Measurements from ENCODE around the gene NAV3.

Gene NAV3

GRCh38 chr12:77865178-77865577 lies 34.5 kb downstream of the NAV3 start:
- ATAC-seq (replicated peaks) (no peak), DNase-seq (no peak)
- Mint-ChIP-seq H3K9me3 (peaks cover 0 to 4% of the 10 kb centered on the region in 2 donors), H3K4me1 (no peaks in the 10 kb centered on the region), H3K27me3 (no peaks in the 10 kb centered on the region), H3K36me3 (no peaks in the 10 kb centered on the region), H3K4me3 (no peak overlapping the region), H3K27ac (no peak overlapping the region)

DNA sequence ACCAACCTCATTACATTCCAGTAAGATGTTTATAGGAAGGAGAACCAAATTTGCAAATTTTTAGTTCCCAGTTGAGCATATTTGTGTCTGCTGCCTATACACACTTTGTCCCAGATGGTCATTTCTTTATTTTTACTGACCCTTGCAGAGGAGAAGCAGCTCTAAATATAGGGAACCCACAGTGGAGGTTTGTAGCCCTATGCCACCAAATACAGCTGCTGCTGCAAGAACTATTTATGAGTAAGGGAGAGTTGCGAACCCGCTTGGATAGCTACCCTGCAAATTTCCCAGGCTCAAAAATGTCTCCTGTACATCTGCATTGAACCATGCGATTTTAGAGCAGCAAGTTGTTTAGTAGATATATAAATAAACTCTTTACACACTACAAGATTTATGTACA lies 48.2 kb downstream of the NAV3 start:
- Mint-ChIP-seq H3K27me3 (no peaks in the 10 kb centered on the region), H3K36me3 (no peaks in the 10 kb centered on the region), H3K4me3 (no peak overlapping the region), H3K27ac (no peak overlapping the region), H3K4me1 (no peaks in the 10 kb centered on the region), H3K9me3 (peaks cover 0 to 2% of the 10 kb centered on the region in 2 donors)
- ATAC-seq (replicated peaks): no peak
- no peak for DNase-seq

- H3K4me1 Mint-ChIP-seq: no peaks in the 10 kb centered on the region
- H3K9me3 Mint-ChIP-seq: peaks cover 0 to 2% of the 10 kb centered on the region in 2 donors
- H3K27ac Mint-ChIP-seq: no peak overlapping the region
- ATAC-seq (replicated peaks) (no peak), DNase-seq (no peak)
- no peak overlapping the region for H3K4me3 Mint-ChIP-seq
- H3K36me3 Mint-ChIP-seq: no peaks in the 10 kb centered on the region
- H3K27me3 Mint-ChIP-seq: no peaks in the 10 kb centered on the region
Observed at GRCh38 chr12:77882709-77883108, 52.0 kb downstream of the NAV3 start.

DNA sequence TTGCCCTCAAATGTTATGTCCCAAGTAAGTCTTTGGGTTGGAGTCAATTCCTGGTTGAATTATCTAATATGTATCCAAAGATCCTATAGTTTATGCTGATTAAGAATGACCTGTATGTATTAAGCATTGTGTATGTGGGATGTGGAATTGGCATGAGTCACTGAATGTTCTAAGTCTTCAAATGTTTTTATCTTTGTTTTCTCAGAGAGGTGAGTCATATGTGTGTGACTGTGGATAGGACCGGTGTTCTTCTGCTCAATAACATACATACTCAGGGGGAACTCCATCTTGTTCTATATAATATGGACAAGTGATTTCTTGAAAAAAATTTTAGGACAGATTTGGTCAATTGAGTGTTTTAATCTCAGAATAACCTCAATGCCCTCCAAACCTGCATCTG lies 57.9 kb downstream of the NAV3 start:
- Mint-ChIP-seq H3K4me3 (no peak overlapping the region), H3K4me1 (no peaks in the 10 kb centered on the region), H3K27me3 (no peaks in the 10 kb centered on the region), H3K27ac (no peak overlapping the region), H3K9me3 (no peaks in the 10 kb centered on the region), H3K36me3 (no peaks in the 10 kb centered on the region)
- no peak for DNase-seq
- ATAC-seq (replicated peaks): no peak

GRCh38 chr12:77891518-77892147 lies 60.9 kb downstream of the NAV3 start:
- no peak for ATAC-seq (replicated peaks)
- H3K4me1 Mint-ChIP-seq: no peaks in the 10 kb centered on the region
- H3K27ac Mint-ChIP-seq: no peak overlapping the region
- H3K36me3 Mint-ChIP-seq: no peaks in the 10 kb centered on the region
- no peaks in the 10 kb centered on the region for H3K9me3 Mint-ChIP-seq
- DNase-seq: no peak
- no peak overlapping the region for H3K4me3 Mint-ChIP-seq
- H3K27me3 Mint-ChIP-seq: no peaks in the 10 kb centered on the region

DNA sequence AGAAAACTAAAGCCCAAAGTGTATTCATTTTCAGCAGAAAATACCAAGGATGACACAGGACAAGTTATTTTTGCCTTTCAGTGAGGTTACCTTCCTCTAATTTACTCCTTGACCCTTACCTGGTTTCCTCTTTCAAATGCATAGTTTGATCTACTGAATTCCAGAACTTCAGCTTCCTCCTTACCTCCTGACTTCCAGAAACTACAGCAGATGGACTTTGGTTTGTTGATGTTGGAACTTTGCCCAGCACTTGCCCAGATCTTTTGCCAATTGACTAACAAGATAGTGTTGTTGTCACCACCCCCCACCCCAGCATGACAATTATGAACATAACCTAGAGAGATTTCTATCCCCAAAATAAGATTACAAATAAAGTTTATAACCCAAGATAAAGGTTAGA lies 63.2 kb downstream of the NAV3 start:
- ATAC-seq (replicated peaks) (no peak), DNase-seq (no peak)
- H3K4me1 Mint-ChIP-seq: no peaks in the 10 kb centered on the region
- H3K9me3 Mint-ChIP-seq: no peaks in the 10 kb centered on the region
- H3K27ac Mint-ChIP-seq: no peak overlapping the region
- H3K36me3 Mint-ChIP-seq: no peaks in the 10 kb centered on the region
- no peaks in the 10 kb centered on the region for H3K27me3 Mint-ChIP-seq
- no peak overlapping the region for H3K4me3 Mint-ChIP-seq

- H3K4me3 Mint-ChIP-seq: no peak overlapping the region
Observed at GRCh38 chr12:77894556-77894955, 63.9 kb downstream of the NAV3 start.

GRCh38 chr12:77895699-77896098 lies 65.0 kb downstream of the NAV3 start:
- no peaks in the 10 kb centered on the region for H3K36me3 Mint-ChIP-seq
- no peak for DNase-seq
- no peak overlapping the region for H3K27ac Mint-ChIP-seq
- no peaks in the 10 kb centered on the region for H3K27me3 Mint-ChIP-seq
- ATAC-seq (replicated peaks): no peak
- peaks cover 0 to 2% of the 10 kb centered on the region in 2 donors for H3K9me3 Mint-ChIP-seq
- H3K4me1 Mint-ChIP-seq: no peaks in the 10 kb centered on the region
- no peak overlapping the region for H3K4me3 Mint-ChIP-seq

More at GRCh38 chr12:77894556-77894955, 63.9 kb downstream of the NAV3 start:
- ATAC-seq (replicated peaks) (no peak), DNase-seq (no peak)
- H3K9me3 Mint-ChIP-seq: no peaks in the 10 kb centered on the region
- H3K27me3 Mint-ChIP-seq: no peaks in the 10 kb centered on the region
- H3K27ac Mint-ChIP-seq: no peak overlapping the region
- H3K36me3 Mint-ChIP-seq: no peaks in the 10 kb centered on the region
- no peaks in the 10 kb centered on the region for H3K4me1 Mint-ChIP-seq

DNA sequence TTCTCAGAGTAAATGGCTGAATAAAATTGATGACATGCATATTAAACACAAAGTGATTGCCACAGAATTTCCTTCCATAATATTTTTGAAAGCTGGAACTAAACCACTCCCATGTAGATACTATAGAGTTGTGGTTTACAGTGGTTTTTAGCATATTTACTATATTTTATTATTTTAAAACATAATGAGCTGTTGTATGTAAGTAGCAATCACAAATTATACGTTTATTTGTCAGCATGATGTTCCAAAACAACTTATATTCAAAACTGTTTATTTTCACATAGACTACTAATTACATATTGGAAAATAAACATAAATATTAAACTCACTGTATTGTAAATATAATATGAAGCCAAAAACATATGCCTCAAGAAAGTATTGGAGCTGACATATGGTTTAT lies 77.2 kb downstream of the NAV3 start:
- H3K36me3 Mint-ChIP-seq: no peaks in the 10 kb centered on the region
- DNase-seq (no peak), ATAC-seq (replicated peaks) (no peak)
- H3K27me3 Mint-ChIP-seq: no peaks in the 10 kb centered on the region
- no peak overlapping the region for H3K27ac Mint-ChIP-seq
- H3K4me3 Mint-ChIP-seq: no peak overlapping the region
- peaks cover 0 to 1% of the 10 kb centered on the region in 2 donors for H3K9me3 Mint-ChIP-seq
- H3K4me1 Mint-ChIP-seq: no peaks in the 10 kb centered on the region

- H3K9me3 Mint-ChIP-seq: peaks cover 0 to 1% of the 10 kb centered on the region in 2 donors
- no peaks in the 10 kb centered on the region for H3K4me1 Mint-ChIP-seq
- H3K27ac Mint-ChIP-seq: no peak overlapping the region
- H3K4me3 Mint-ChIP-seq: no peak overlapping the region
- ATAC-seq (replicated peaks) (no peak), DNase-seq (no peak)
- no peaks in the 10 kb centered on the region for H3K36me3 Mint-ChIP-seq
- H3K27me3 Mint-ChIP-seq: peaks cover 0 to 4% of the 10 kb centered on the region in 2 donors
Observed at GRCh38 chr12:77914081-77914488, 83.4 kb downstream of the NAV3 start.

GRCh38 chr12:77915071-77915600 lies 84.4 kb downstream of the NAV3 start:
- DNase-seq (no peak), ATAC-seq (replicated peaks) (no peak)
- Mint-ChIP-seq H3K9me3 (no peaks in the 10 kb centered on the region), H3K36me3 (no peaks in the 10 kb centered on the region), H3K4me1 (no peaks in the 10 kb centered on the region), H3K27me3 (peaks cover 0 to 4% of the 10 kb centered on the region in 2 donors), H3K4me3 (no peak overlapping the region), H3K27ac (no peak overlapping the region)

DNA sequence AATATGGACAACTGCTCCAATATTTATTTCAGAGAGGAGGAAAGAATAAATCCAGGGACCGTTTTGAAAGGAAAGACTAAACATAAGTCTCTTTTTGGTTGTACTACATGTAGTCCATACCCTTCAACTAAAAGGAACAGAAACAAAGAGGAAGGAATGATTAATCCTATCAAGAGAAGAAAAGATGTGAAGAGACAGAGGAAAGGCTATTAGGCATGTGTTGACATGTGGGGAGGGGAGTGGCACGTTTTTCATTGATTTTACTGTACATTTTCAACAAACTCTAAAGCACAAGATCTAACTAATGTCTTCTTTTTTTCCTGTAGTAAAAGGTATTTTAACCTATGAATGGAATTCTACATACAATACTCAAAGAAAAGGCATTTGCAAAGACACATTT lies 85.6 kb downstream of the NAV3 start:
- no peaks in the 10 kb centered on the region for H3K36me3 Mint-ChIP-seq
- no peak overlapping the region for H3K27ac Mint-ChIP-seq
- DNase-seq (no peak), ATAC-seq (replicated peaks) (no peak)
- H3K27me3 Mint-ChIP-seq: peaks cover 0 to 4% of the 10 kb centered on the region in 2 donors
- no peak overlapping the region for H3K4me3 Mint-ChIP-seq
- no peaks in the 10 kb centered on the region for H3K9me3 Mint-ChIP-seq
- no peaks in the 10 kb centered on the region for H3K4me1 Mint-ChIP-seq

DNA sequence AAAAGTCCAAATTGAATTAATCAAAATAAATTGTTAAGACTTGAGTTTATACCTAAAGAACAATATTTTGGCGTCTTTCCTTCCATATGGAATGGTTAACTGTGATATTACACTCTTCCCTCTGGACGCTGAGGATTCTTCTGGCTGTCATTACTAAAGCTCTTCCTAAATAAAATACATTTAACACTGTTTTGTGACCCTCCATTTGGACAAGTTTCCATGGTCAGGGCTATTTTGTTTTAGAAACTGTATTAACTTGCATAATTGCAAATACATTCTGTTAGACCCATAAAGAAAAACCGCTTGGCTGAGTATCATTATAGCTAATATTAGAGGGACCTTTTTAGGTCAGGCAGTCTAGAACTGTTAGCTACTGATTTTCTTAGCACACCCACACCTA lies 87.4 kb downstream of the NAV3 start:
- H3K27ac Mint-ChIP-seq: no peak overlapping the region
- DNase-seq (no peak), ATAC-seq (replicated peaks) (no peak)
- H3K4me3 Mint-ChIP-seq: no peak overlapping the region
- H3K4me1 Mint-ChIP-seq: no peaks in the 10 kb centered on the region
- H3K36me3 Mint-ChIP-seq: no peaks in the 10 kb centered on the region
- H3K9me3 Mint-ChIP-seq: no peaks in the 10 kb centered on the region
- peaks cover 0 to 4% of the 10 kb centered on the region in 2 donors for H3K27me3 Mint-ChIP-seq

DNA sequence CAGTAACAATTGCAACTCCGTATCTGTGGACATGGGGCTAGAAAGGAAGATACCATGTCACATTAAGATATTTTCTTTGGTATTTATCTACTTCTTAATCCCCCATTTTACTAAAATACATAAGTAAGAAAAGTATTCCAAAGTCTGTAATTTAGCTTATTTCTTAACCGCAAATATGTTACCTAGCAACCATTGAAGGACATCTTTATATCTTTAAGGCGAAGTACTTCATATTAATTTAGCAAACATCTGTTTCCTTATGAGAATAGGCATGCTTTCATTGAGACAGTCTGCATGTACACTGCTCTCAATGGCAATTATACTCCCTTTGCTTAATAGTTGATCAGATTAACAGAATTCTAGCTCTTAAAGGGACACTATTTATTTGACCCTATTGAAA lies 88.8 kb downstream of the NAV3 start:
- Mint-ChIP-seq H3K4me3 (no peak overlapping the region), H3K36me3 (no peaks in the 10 kb centered on the region), H3K9me3 (no peaks in the 10 kb centered on the region), H3K27ac (no peak overlapping the region), H3K4me1 (no peaks in the 10 kb centered on the region), H3K27me3 (peaks cover 0 to 4% of the 10 kb centered on the region in 2 donors)
- ATAC-seq (replicated peaks): no peak
- no peak for DNase-seq

DNA sequence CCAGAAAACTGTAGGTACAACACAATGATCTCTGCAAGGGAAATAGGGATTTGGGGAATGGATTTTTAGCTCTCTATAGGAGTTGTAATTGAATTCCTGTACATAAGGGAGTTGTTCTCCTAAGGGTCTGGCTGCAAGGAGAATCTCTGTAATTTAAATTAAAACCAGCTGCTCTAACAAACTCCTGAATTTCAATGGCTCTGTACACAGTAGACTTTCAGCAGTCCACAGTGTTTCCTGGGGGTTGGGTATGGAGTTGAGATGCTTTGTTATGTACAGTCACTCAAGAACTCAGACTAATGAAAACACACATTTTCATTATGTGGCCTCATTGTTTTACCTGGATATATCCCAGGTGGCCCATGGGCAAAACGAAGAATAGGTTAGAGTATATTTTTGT lies 93.2 kb downstream of the NAV3 start:
- Mint-ChIP-seq H3K36me3 (no peaks in the 10 kb centered on the region), H3K27me3 (no peaks in the 10 kb centered on the region), H3K4me1 (no peaks in the 10 kb centered on the region), H3K4me3 (no peak overlapping the region), H3K27ac (no peak overlapping the region), H3K9me3 (no peaks in the 10 kb centered on the region)
- DNase-seq (no peak), ATAC-seq (replicated peaks) (no peak)

GRCh38 chr12:77924703-77925102 lies 94.0 kb downstream of the NAV3 start:
- H3K9me3 Mint-ChIP-seq: no peaks in the 10 kb centered on the region
- no peaks in the 10 kb centered on the region for H3K36me3 Mint-ChIP-seq
- DNase-seq: no peak
- no peak for ATAC-seq (replicated peaks)
- H3K27me3 Mint-ChIP-seq: no peaks in the 10 kb centered on the region
- H3K27ac Mint-ChIP-seq: no peak overlapping the region
- no peaks in the 10 kb centered on the region for H3K4me1 Mint-ChIP-seq
- H3K4me3 Mint-ChIP-seq: no peak overlapping the region
